ENCODE results near the gene TAF5L.

GRCh38 chr1:229625915-229626831 lies at the start of gene TAF5L, which contains the start of gene URB2:
- no peak for TF ChIP-seq TCF7 (IDR thresholded peaks at IDR 0.05; ENCODE audit: borderline replicate concordance)
- TF ChIP-seq FOXM1 (IDR thresholded peaks at IDR 0.05; ENCODE audit: low read depth, low read length), result 0 out of 2 replicates have a peak, but pooled peaks have one; percentile 28
- no peak for TF ChIP-seq NBN (IDR thresholded peaks at IDR 0.05)

All from GM12878 (cell line).